Measurements from ENCODE around the gene CXCR4.

DNA sequence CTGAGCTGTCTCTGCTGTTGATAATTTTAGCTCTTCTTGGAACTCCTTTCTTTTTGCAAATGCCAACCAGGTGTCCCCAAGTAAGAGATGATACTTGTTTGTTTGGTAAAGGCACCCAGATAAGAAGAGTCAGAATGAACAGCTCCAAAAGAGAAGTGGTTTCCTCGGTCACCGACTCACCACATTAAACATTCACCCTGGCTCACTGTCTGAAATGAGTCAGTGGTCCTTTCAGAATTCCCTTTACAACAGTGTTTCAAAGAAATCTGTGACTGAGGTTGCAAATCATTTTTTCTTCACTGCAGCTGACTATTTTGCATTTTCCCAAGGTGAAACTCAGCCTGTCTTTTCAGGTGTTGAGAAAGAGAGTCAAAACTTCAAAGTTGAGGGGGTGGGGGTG is 16.2 kb upstream of the CXCR4 start:
- TF ChIP-seq, protein P1, sequence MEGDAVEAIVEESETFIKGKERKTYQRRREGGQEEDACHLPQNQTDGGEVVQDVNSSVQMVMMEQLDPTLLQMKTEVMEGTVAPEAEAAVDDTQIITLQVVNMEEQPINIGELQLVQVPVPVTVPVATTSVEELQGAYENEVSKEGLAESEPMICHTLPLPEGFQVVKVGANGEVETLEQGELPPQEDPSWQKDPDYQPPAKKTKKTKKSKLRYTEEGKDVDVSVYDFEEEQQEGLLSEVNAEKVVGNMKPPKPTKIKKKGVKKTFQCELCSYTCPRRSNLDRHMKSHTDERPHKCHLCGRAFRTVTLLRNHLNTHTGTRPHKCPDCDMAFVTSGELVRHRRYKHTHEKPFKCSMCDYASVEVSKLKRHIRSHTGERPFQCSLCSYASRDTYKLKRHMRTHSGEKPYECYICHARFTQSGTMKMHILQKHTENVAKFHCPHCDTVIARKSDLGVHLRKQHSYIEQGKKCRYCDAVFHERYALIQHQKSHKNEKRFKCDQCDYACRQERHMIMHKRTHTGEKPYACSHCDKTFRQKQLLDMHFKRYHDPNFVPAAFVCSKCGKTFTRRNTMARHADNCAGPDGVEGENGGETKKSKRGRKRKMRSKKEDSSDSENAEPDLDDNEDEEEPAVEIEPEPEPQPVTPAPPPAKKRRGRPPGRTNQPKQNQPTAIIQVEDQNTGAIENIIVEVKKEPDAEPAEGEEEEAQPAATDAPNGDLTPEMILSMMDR (IDR thresholded peaks at IDR 0.05): no peak
- no peak for TF ChIP-seq POLR2A (IDR thresholded peaks at IDR 0.05)
